ENCODE measurements around the gene NPC1L1. TPM values are rescaled to one million over a fixed set of nuclear protein-coding genes. Genes with fewer than 3 reads are reported as not detected.

NPC1L1 gene
- polyA plus RNA-seq, 5 donors, result 0.21 to 0.42 (median 0.33) TPM

GRCh38 chr7:44473295-44473694 lies 67.8 kb downstream of the NPC1L1 start:
- DNase-seq, result no peak

- DNase-seq, result no peak
Observed at GRCh38 chr7:44472843-44473242, 68.3 kb downstream of the NPC1L1 start.

- DNase-seq, result no peak
Observed at GRCh38 chr7:44471850-44472249, 69.3 kb downstream of the NPC1L1 start.

- no peak for DNase-seq
Observed at GRCh38 chr7:44471436-44471835, 69.7 kb downstream of the NPC1L1 start.

GRCh38 chr7:44470628-44471245 lies 70.4 kb downstream of the NPC1L1 start:
- DNase-seq, result no peak

GRCh38 chr7:44470135-44470479 lies 71.0 kb downstream of the NPC1L1 start:
- DNase-seq, result no peak

- DNase-seq, result no peak
Observed at GRCh38 chr7:44469461-44470134, 71.5 kb downstream of the NPC1L1 start.

- DNase-seq, result no peak
Observed at GRCh38 chr7:44467217-44467548, 73.9 kb downstream of the NPC1L1 start.

GRCh38 chr7:44466300-44467216 lies 74.6 kb downstream of the NPC1L1 start:
- DNase-seq, result no peak

- no peak for DNase-seq
Observed at GRCh38 chr7:44465490-44465889, 75.6 kb downstream of the NPC1L1 start.

- DNase-seq, result no peak
Observed at GRCh38 chr7:44463169-44463808, 77.8 kb downstream of the NPC1L1 start.

Other genes starting within 250 kb of the NPC1L1 start
- gene CAMK2B, start 215.7 kb downstream of the NPC1L1 start, polyA plus RNA-seq (ENCODE audit: insufficient read depth in 1 of 5, insufficient read length in 5 of 5, low replicate concordance in 1 of 5), result under 1 TPM; 0.73 to 0.96 (median 0.85) TPM
- 10 to 100 TPM; 79.4 to 95.3 (median 83.8) TPM for gene NUDCD3, start 50.7 kb downstream of the NPC1L1 start, polyA plus RNA-seq (ENCODE audit: insufficient read depth in 1 of 5, insufficient read length in 5 of 5, low replicate concordance in 1 of 5)
- gene DDX56, start 32.6 kb upstream of the NPC1L1 start, polyA plus RNA-seq (ENCODE audit: insufficient read depth in 1 of 5, insufficient read length in 5 of 5, low replicate concordance in 1 of 5), result 10 to 100 TPM; 63.1 to 82.2 (median 73.7) TPM
- gene TMED4, start 40.9 kb upstream of the NPC1L1 start, polyA plus RNA-seq (ENCODE audit: insufficient read depth in 1 of 5, insufficient read length in 5 of 5, low replicate concordance in 1 of 5), result 100 to 1,000 TPM in 1 of 5 donors, 10 to 100 TPM in 4; 88.1 to 104 (median 93.4) TPM
- gene OGDH, start 65.3 kb upstream of the NPC1L1 start, polyA plus RNA-seq (ENCODE audit: insufficient read depth in 1 of 5, insufficient read length in 5 of 5, low replicate concordance in 1 of 5), result 10 to 100 TPM; 40.6 to 58.8 (median 53.7) TPM
- 10 to 100 TPM; 47.0 to 73.6 (median 68.6) TPM for gene ZMIZ2, start 207.5 kb upstream of the NPC1L1 start, polyA plus RNA-seq (ENCODE audit: insufficient read depth in 1 of 5, insufficient read length in 5 of 5, low replicate concordance in 1 of 5)

All from right lung (tissue), 5 donors.